DOHH2 (cell line): Measurements from ENCODE around the gene PLA2G12A.

Source experiments
- CTCF ChIP-seq: fragments of 200-600 bp; sonication (generic); IDR thresholded peaks from one replicate; pipeline ENCODE4 v1.5.1; 2014; ENCODE audit warnings: antibody characterized with exemption, mild to moderate bottlenecking, low read depth, low read length; ENCODE audit not compliant: poor library complexity, severe bottlenecking
- EZH2phosphoT487 ChIP-seq: fragments of 200-600 bp; sonication (generic); IDR thresholded peaks from 2 replicates; pipeline ENCODE4 v1.6.1; 2017; ENCODE audit warnings: borderline replicate concordance, mild to moderate bottlenecking, antibody characterized with exemption, low read length, moderate library complexity, mixed read lengths

GRCh38 chr4:109749388-109750082, 19.7 kb upstream of the PLA2G12A start:
- no peak for TF ChIP-seq CTCF
- no peak for TF ChIP-seq EZH2phosphoT487
